Muscle layer of duodenum (tissue), 2 donors: Measurements from ENCODE around the gene LTF.

Source experiments
- H3K27ac ChIP-seq: one replicate; pipeline ENCODE4 v1.7.0; 2013; ENCODE audit warnings: mild to moderate bottlenecking, low read length
- H3K27me3 ChIP-seq: one replicate; pipeline ENCODE4 v1.7.0; 2013; ENCODE audit warnings: low read depth, mild to moderate bottlenecking, control low read depth, low read length
- H3K36me3 ChIP-seq, 2 donors: one replicate each; pipeline ENCODE4 v1.7.0; 2013; ENCODE audit warnings: low read length in 2 of 2, control low read depth in 1 of 2, mild to moderate bottlenecking in 1 of 2; ENCODE audit not compliant: insufficient read depth in 2 of 2, control insufficient read depth in 1 of 2
- H3K4me1 ChIP-seq, 2 donors: one replicate each; pipeline ENCODE4 v1.7.0; 2013; ENCODE audit warnings: low read length in 2 of 2, mild to moderate bottlenecking in 2 of 2, control low read depth in 1 of 2, moderate library complexity in 1 of 2; ENCODE audit not compliant: insufficient read depth in 2 of 2, control insufficient read depth in 1 of 2
- H3K4me3 ChIP-seq, 2 donors: one replicate each; pipeline ENCODE4 v1.7.0; 2013; ENCODE audit warnings: low read length in 2 of 2, low read depth in 1 of 2, mild to moderate bottlenecking in 1 of 2
- H3K9me3 ChIP-seq, 2 donors: one replicate each; pipeline ENCODE4 v1.7.0; 2013; ENCODE audit warnings: low read length in 2 of 2, control low read depth in 1 of 2, mild to moderate bottlenecking in 1 of 2; ENCODE audit not compliant: control insufficient read depth in 1 of 2
- donor health status: healthy.

The LTF gene

DNA sequence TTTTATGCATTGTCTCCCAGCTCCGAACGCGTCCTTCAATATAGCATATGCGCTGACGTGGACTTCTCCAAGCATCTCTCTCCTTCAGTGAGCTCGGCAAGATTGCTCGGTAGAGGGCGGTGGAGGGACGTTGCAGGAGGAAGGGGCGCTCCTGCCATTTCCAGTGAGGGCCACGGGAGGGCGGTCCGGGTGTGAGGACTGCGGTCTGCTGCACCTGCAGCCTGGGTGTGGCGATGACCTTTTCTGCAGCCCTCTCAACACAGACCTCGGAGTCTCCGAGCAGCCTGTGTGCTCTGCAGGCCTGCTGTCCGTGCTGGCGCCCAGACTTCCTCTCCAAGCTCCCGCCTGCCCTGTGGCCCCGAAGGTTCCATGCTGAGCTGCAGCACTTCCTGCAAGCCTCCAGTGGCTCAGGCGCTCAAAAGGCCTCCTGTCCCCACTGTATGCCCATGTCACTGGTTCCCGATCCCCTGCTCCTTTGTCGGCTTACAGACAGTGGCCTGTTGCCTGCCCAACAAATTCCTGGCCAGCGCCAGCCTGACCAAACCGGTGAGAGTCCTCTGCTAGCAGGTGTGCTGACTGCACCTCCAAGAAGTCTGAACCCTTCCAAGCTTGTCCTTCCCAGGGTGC lies 24.1 kb upstream of the LTF start:
- no peaks in the 10 kb centered on the region for H3K9me3 ChIP-seq
- H3K36me3 ChIP-seq: no peaks in the 10 kb centered on the region
- peaks cover 0 to 5% of the 10 kb centered on the region in 2 donors for H3K4me1 ChIP-seq
- H3K27ac ChIP-seq: no peak overlapping the region
- H3K4me3 ChIP-seq: no peak overlapping the region
- no peaks in the 10 kb centered on the region for H3K27me3 ChIP-seq

DNA sequence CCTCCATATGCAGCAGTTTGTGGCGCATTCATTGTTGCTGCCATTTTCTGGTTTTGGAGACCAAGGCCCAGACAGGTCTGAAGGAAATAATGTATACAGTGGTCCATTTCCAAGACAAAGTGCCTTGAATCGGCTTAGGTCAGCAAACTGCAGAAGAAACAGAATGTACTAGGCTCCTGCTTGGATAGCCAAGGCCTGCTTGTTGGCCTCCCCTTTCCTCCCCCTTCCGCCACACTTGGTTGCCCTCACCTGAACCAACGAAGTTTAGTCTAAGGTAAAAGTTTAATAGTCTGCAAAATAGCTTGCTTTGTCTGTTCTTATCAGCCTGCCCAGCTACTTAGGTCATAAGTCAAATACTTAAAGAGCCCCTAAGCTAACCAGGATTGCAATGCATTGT lies 21.1 kb upstream of the LTF start:
- H3K27me3 ChIP-seq: no peaks in the 10 kb centered on the region
- H3K36me3 ChIP-seq: no peaks in the 10 kb centered on the region
- H3K27ac ChIP-seq: no peak overlapping the region
- no peaks in the 10 kb centered on the region for H3K9me3 ChIP-seq
- no peak overlapping the region for H3K4me3 ChIP-seq
- peaks cover 0 to 5% of the 10 kb centered on the region in 2 donors for H3K4me1 ChIP-seq

DNA sequence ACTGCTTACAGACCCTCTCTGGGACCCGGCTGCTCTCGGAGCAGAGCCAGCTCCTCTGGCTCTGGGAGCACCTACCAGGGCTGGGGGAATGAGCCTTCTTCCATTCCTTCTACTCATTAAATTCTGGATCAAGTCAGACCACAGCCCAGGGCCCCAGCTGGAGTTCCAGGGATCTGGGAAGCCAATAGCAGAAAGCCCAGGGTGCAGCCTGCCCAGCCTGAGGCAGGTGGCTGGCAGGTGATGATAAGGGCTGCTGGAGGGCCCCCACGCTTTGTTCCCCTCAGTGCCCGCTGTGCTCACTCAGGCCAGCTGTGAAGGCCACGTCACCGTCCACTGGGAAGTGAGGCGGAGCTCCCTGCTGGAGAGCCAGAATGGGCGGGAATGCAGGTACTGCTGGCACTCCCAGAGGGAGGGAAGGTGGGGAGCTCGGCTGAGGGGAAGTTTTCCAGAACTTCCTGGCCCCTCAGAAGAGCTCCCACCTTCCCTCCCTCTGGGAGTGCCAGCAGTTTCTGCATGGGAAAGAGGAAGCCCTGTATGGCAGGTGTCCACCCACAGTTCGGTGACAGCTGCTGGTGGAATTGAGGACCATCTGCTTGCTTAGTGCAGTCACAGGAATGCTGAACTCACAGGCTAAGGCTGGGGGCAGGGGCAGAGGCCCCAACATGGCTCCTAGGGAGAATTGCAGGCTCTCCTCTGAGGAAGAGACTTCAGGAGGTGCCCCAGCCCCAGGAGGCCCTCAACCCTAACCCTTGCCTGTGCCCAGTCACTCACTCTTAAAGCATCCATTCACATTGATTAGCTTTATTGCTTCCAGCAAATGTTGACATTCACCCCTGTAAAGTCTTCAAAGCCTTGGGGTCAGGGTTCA lies 20.4 kb upstream of the LTF start:
- H3K27ac ChIP-seq: no peak overlapping the region
- H3K9me3 ChIP-seq: no peaks in the 10 kb centered on the region
- H3K4me3 ChIP-seq: no peak overlapping the region
- peaks cover 0 to 5% of the 10 kb centered on the region in 2 donors for H3K4me1 ChIP-seq
- H3K27me3 ChIP-seq: no peaks in the 10 kb centered on the region
- H3K36me3 ChIP-seq: no peaks in the 10 kb centered on the region

DNA sequence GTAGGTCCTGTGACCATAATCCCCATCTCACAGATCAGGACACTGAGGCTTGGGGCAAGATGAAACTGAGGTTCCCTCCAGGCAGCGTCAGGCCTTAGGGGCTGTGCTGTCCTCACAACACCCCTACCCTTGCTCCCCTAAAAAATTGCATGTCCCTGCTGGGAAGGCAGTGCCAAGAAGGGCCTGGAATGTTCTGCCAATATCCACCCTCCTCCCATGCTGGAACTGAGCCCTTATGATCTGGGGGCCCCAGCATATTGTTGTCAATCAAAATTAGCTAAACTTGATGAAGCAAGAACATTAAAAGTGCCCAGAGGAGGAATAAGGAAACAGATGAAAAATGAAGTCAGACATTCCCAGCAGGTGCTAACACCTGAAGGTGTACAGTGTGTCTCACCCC lies 19.7 kb upstream of the LTF start:
- Histone ChIP-seq H3K27ac (no peak overlapping the region), H3K36me3 (no peaks in the 10 kb centered on the region)

DNA sequence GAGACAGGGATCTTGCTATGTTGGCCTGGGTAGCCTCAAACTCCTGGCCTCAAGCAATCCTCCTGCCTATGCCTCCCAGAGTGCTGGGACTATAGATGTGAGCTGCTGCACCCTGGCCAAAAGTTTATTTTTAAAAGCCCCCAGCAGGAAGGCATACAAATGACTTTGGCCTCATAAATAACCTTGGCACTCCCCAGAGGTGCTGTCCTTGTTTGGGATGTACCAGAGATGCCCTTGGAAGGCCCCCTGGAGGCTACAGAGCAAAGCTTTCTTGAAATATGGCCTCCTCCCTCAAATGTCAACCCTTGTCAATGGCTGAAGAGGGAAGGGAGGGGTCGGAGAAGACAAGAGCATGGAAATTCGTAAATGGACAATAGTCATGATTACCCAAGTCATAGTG lies 19.1 kb upstream of the LTF start:
- H3K36me3 ChIP-seq: no peaks in the 10 kb centered on the region
- H3K9me3 ChIP-seq: no peaks in the 10 kb centered on the region
- no peaks in the 10 kb centered on the region for H3K27me3 ChIP-seq
- H3K4me1 ChIP-seq: peaks cover 0 to 2% of the 10 kb centered on the region in 2 donors
- no peak overlapping the region for H3K27ac ChIP-seq
- H3K4me3 ChIP-seq: no peak overlapping the region

More for the DNA sequence above, 19.7 kb upstream of the LTF start:
- Histone ChIP-seq H3K4me1 (peaks cover 0 to 5% of the 10 kb centered on the region in 2 donors), H3K9me3 (no peaks in the 10 kb centered on the region), H3K27me3 (no peaks in the 10 kb centered on the region), H3K4me3 (no peak overlapping the region)

DNA sequence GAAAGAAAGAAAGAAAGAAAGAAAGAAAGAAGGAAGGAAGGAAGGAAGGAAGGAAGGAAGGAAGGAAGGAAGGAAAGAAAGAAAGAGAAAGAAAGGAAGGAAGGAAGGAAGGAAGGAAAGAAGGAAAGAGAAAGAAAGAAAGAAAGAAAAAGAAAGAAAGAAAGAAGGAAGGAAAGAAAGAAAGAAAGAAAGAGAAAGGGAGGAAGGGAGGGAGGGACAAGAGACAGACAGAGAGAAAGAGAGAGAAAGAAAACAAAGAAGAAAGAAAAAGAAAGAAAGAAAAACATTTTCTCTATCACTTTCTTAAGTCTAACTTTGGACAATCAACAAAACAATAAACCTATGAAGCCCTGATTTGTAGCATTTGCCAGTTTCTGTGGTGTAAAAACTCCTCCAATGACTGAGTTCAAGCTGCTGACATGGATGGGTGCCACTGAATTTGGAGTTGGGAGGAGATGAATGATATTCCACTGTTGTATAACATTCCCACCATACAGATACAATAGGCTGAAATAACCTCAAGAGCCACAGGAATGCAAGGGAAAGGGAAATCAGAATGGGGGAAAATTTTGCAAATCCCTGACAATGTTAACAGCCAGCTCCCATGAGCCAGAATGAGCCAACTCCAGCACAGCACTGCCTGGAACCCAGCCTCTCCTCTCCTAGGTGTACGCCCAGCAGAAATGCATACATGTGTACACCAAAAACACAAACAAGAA lies 18.1 kb upstream of the LTF start:
- no peak overlapping the region for H3K4me3 ChIP-seq
- H3K27ac ChIP-seq: no peak overlapping the region
- H3K9me3 ChIP-seq: no peaks in the 10 kb centered on the region
- H3K27me3 ChIP-seq: no peaks in the 10 kb centered on the region
- no peaks in the 10 kb centered on the region for H3K4me1 ChIP-seq
- no peaks in the 10 kb centered on the region for H3K36me3 ChIP-seq

DNA sequence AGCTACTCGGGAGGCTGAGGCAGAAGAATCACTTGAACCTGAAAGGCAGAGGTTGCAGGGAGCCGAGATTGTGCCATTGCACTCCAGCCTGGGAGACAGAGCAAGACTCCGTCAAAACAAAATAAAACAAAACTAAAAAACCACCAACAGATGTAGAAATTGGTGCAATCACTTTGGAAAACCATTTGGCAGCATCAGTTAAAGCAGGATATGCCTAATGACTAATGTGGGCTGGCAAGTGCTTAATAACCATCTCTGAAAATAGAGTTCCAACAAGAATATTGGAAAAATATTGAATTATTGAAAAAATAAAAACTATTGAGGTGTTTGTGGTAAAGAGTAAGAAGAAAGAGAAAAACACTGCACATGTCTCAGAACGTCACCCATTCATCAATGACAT lies 16.9 kb upstream of the LTF start:
- H3K9me3 ChIP-seq: no peaks in the 10 kb centered on the region
- no peaks in the 10 kb centered on the region for H3K27me3 ChIP-seq
- no peak overlapping the region for H3K27ac ChIP-seq
- no peak overlapping the region for H3K4me3 ChIP-seq
- H3K36me3 ChIP-seq: no peaks in the 10 kb centered on the region
- H3K4me1 ChIP-seq: no peaks in the 10 kb centered on the region

DNA sequence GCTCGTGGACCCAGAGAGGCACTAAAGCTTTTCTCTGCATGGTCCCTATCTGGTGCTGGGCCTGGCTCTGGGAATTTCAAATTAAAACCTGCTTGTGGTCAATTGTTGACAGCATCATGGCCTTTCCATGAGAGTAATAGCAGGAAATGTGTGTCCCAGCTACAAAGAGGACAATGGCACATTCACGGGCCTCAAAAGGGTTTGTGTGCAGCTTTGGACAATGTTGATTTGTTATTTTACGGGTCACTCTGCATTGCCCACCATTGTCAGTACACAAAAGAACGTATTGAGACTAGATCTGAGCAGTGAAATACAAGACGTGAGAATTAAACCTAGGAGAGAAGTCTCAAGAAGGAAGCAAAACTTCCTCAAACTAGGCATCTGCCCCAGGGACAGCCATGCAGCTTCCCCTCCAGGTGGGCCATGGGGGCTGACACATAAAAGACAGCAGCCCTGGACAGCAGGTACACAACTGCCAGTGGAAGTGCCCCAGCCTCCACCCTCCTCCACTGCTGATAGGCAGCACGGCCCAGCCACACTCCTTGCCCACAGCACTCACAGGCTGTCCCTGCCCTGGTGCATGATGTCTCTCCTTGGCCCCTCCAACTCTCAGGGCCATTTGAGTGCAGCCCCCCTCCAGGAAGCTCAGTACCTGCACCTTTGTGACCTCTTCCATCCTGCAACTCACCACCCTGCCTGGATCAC lies 15.9 kb upstream of the LTF start:
- Histone ChIP-seq H3K9me3 (no peaks in the 10 kb centered on the region), H3K27me3 (no peaks in the 10 kb centered on the region), H3K27ac (no peak overlapping the region), H3K4me1 (no peaks in the 10 kb centered on the region), H3K36me3 (no peaks in the 10 kb centered on the region), H3K4me3 (no peak overlapping the region)

DNA sequence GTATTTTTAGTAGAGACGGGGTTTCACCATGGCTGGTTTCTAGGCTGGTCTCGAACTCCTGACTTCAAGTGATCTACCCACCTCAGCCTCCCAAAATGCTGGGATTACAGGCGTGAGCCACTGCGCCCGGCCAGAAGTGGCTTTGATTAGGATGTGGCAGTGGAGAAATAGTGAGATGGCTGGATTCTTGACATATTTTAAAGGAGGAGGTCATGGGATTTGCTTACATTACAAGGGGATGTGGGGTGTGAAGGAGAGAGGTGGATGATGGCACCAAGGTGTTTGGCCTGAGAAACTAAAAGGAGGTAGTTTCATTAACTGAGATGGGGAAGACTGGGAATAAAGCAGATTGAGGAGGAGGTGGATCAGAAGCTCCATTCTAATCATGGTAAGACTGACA lies 15.0 kb upstream of the LTF start:
- Histone ChIP-seq H3K36me3 (no peaks in the 10 kb centered on the region), H3K27ac (no peak overlapping the region), H3K27me3 (no peaks in the 10 kb centered on the region), H3K4me3 (no peak overlapping the region), H3K4me1 (no peaks in the 10 kb centered on the region), H3K9me3 (peaks cover 0 to 4% of the 10 kb centered on the region in 2 donors)

DNA sequence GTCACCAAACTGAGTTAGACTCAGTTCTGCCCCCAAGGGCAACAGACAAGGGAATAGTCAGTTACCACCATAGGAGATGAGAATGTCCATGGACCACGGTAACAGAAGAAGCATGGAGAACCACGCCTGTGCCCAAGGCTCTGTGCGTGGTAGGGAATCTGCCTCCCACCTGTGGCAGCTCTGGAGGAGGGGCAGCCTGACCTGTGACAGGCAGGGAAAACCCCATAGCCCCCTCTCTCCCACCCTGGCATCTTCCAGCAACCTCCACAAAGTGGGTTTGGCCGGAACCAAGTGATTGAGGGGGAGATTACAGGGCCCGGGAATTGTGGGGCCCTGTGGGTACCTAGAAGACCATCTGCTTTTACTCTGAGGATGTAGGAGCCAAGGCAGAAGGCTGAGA lies 14.3 kb upstream of the LTF start:
- H3K9me3 ChIP-seq: peaks cover 0 to 7% of the 10 kb centered on the region in 2 donors
- no peaks in the 10 kb centered on the region for H3K27me3 ChIP-seq
- H3K36me3 ChIP-seq: no peaks in the 10 kb centered on the region
- H3K4me1 ChIP-seq: no peaks in the 10 kb centered on the region
- no peak overlapping the region for H3K27ac ChIP-seq
- no peak overlapping the region for H3K4me3 ChIP-seq

DNA sequence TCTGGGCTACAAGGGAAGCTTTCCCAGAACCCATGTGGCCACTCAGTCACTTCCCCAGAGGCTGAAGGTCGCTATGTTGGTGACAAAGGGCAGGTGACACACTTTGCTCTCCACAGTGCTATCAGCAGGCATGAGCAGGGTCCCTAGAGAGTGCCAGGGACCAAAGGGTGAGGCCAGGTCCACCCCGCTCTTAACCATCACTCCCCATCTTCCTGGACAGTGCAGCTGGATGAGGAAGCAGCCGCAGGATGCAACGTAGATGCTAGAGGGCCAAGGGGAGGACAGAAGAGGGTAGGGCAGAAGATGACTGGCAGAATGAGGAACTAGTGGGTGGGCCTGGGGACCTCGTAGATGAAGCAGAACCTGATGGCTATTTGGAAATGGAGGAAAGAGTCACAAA lies 13.6 kb upstream of the LTF start:
- Histone ChIP-seq H3K9me3 (peaks cover 0 to 7% of the 10 kb centered on the region in 2 donors), H3K27ac (no peak overlapping the region), H3K4me3 (no peak overlapping the region), H3K4me1 (no peaks in the 10 kb centered on the region), H3K27me3 (no peaks in the 10 kb centered on the region), H3K36me3 (no peaks in the 10 kb centered on the region)
